Astrocyte (in vitro differentiated cells and primary cell): ENCODE results near the gene ZNF25.

Experiments used
- CTCF ChIP-seq: IDR thresholded peaks from 2 replicates; pipeline ENCODE4 v1.5.1; 2011; ENCODE audit warnings: low read depth, mild to moderate bottlenecking, inconsistent platforms, low read length, moderate library complexity; ENCODE audit not compliant: insufficient read depth
- EZH2 ChIP-seq: IDR thresholded peaks from 2 replicates; pipeline ENCODE4 v1.6.1; 2012; ENCODE audit warnings: mild to moderate bottlenecking, low read length, inconsistent platforms; ENCODE audit not compliant: insufficient read depth

DNA sequence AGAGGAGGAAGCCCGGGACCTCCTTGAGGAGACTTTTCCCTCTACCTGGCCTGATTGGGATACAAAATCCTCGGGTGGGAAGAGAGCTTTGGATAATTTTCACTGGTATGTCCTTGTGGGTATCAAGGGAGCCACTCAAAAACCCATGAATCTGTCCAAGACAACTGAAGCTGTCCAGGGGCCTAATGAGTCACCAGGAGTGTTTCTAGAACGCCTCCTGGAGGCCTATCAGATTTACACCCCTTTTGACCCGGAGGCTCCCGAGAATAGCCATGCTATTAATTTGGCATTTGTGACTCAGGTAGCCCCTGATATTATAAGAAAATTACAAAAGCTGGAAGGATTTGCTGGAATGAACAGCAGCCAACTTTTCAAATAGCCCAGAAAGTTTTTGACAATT, 38.6 kb downstream of the ZNF25 start:
- TF ChIP-seq CTCF (no peak), EZH2 (no peak)
